GM15510 (cell line): Measurements from ENCODE around the gene MUCL3.
A peak's percentile ranks its signal among the peaks of the same experiment; 100 is the strongest.

Experiments
- POLR2A ChIP-seq: IDR thresholded peaks from 3 replicates; pipeline ENCODE4 v1.6.1; 2011; ENCODE audit warnings: borderline replicate concordance; ENCODE audit not compliant: insufficient read length; ENCODE audit errors: extremely low read depth

Gene MUCL3

GRCh38 chr6:30955367-30956042, 14.7 kb downstream of the MUCL3 start:
- peak; percentile 70 for TF ChIP-seq POLR2A

- no peak for TF ChIP-seq POLR2A
Observed at GRCh38 chr6:30957716-30958115, 16.9 kb downstream of the MUCL3 start.

- no peak for TF ChIP-seq POLR2A
Observed at GRCh38 chr6:30960907-30961673, 20.3 kb downstream of the MUCL3 start.

- no peak for TF ChIP-seq POLR2A
Observed at GRCh38 chr6:30962716-30963115, 21.9 kb downstream of the MUCL3 start.

GRCh38 chr6:30963641-30964040, 22.9 kb downstream of the MUCL3 start:
- TF ChIP-seq POLR2A: no peak

GRCh38 chr6:30964075-30964474, 23.3 kb downstream of the MUCL3 start:
- TF ChIP-seq POLR2A: no peak

GRCh38 chr6:30965140-30965601, 24.4 kb downstream of the MUCL3 start:
- TF ChIP-seq POLR2A: no peak

GRCh38 chr6:30966154-30966553, 25.4 kb downstream of the MUCL3 start:
- no peak for TF ChIP-seq POLR2A

- TF ChIP-seq POLR2A: no peak
Observed at GRCh38 chr6:30970946-30971345, 30.2 kb downstream of the MUCL3 start.

GRCh38 chr6:30972816-30973215, 32.0 kb downstream of the MUCL3 start:
- no peak for TF ChIP-seq POLR2A

- no peak for TF ChIP-seq POLR2A
Observed at GRCh38 chr6:30974490-30975252, 33.9 kb downstream of the MUCL3 start.

- TF ChIP-seq POLR2A: no peak
Observed at GRCh38 chr6:30979141-30979540, 38.4 kb downstream of the MUCL3 start.

- TF ChIP-seq POLR2A: no peak
Observed at GRCh38 chr6:30979690-30980089, 38.9 kb downstream of the MUCL3 start.

- TF ChIP-seq POLR2A: no peak
Observed at GRCh38 chr6:30981942-30982772, 41.4 kb downstream of the MUCL3 start.
